PC-3 (cell line): ENCODE data around the gene RRM1. TPM values are rescaled to one million over a fixed set of nuclear protein-coding genes. Genes with fewer than 3 reads are reported as not detected.
A peak's percentile ranks its signal among the peaks of the same experiment; 100 is the strongest.
"Not testable (repeated sequence)": the region's sequence is repeated elsewhere in the genome, so short reads cannot be mapped to it uniquely, and the experiment has no call there.

Source experiments
- ATAC-seq: fragments of 200-7000 bp; cut with Tn5 transposase; 2 replicates; pipeline ENCODE4 v1.9.1; 2020; ENCODE audit warnings: mild to moderate bottlenecking, moderate library complexity
- BruUV-seq: library from RNA; stranded (reverse); fragments of 400-500 nt; replicated peaks from 2 replicates; lab custom pipeline; 2021; lab: Mats Ljungman, UMichigan
- CTCF ChIA-PET: fragments of 300-600 bp; sonication (Branson Sonifier 250); formaldehyde crosslinking; loops from one replicate; lab custom pipeline; 2022; ENCODE audit warnings: antibody characterized with exemption; lab: Charles Lee
- POLR2A ChIA-PET: fragments of 300-600 bp; sonication (Branson Sonifier 250); formaldehyde crosslinking; loops from one replicate; lab custom pipeline; 2022; ENCODE audit warnings: antibody characterized with exemption; ENCODE audit not compliant: unreplicated experiment; lab: Charles Lee
- DNase-seq: peaks from one replicate; pipeline ENCODE4 v3.0.0-alpha.2; 2015
- H2AFZ ChIP-seq: fragments of 300-600 bp; sonication (generic); 2 replicates; pipeline ENCODE4 v1.6.0; 2016; ENCODE audit warnings: antibody characterized with exemption, low read length
- H3F3A ChIP-seq: fragments of 300-600 bp; sonication (generic); one replicate; pipeline ENCODE4 v1.6.0; 2017; ENCODE audit warnings: antibody characterized with exemption, low read length, control low read depth, mild to moderate bottlenecking; ENCODE audit not compliant: unreplicated experiment
- H3K27ac ChIP-seq: fragments of 300-600 bp; sonication (generic); 2 replicates; pipeline ENCODE4 v1.5.1; 2016; ENCODE audit warnings: mild to moderate bottlenecking, low read length
- H3K27me3 ChIP-seq: fragments of 300-600 bp; sonication (generic); 2 replicates; pipeline ENCODE4 v1.6.1; 2016; ENCODE audit warnings: low read length, mixed read lengths
- H3K36me3 ChIP-seq: fragments of 300-600 bp; sonication (generic); 2 replicates; pipeline ENCODE4 v1.6.1; 2016; ENCODE audit warnings: low read depth, mixed run types, low read length, mixed read lengths
- H3K4me1 ChIP-seq: fragments of 300-600 bp; sonication (generic); 2 replicates; pipeline ENCODE4 v1.5.1; 2016; ENCODE audit warnings: low read length; ENCODE audit not compliant: insufficient read depth
- H3K4me2 ChIP-seq: fragments of 300-600 bp; sonication (generic); 2 replicates; pipeline ENCODE4 v1.6.0; 2016; ENCODE audit warnings: low read length
- H3K4me3 ChIP-seq: fragments of 300-600 bp; sonication (generic); 2 replicates; pipeline ENCODE4 v1.5.1; 2016; ENCODE audit warnings: mild to moderate bottlenecking, low read length, mixed read lengths
- H3K79me2 ChIP-seq: fragments of 300-600 bp; sonication (generic); 2 replicates; pipeline ENCODE4 v1.6.1; 2017; ENCODE audit warnings: low read length, mixed read lengths
- H3K9ac ChIP-seq: fragments of 300-600 bp; sonication (generic); 2 replicates; pipeline ENCODE4 v1.6.0; 2016; ENCODE audit warnings: mild to moderate bottlenecking, low read length
- H3K9me2 ChIP-seq: fragments of 300-600 bp; sonication (generic); replicated peaks from 2 replicates; pipeline ENCODE4 v1.6.1; 2016; ENCODE audit warnings: mixed run types, low read length, mixed read lengths
- H3K9me3 ChIP-seq: fragments of 300-600 bp; sonication (generic); 2 replicates; pipeline ENCODE4 v1.6.1; 2016; ENCODE audit warnings: low read length, mixed read lengths
- H4K20me1 ChIP-seq: fragments of 300-600 bp; sonication (generic); 2 replicates; pipeline ENCODE4 v1.6.1; 2016; ENCODE audit warnings: low read length, mixed read lengths
- EZH2 ChIP-seq: fragments of 300-600 bp; sonication (generic); IDR thresholded peaks from one replicate; pipeline ENCODE4 v1.6.1; 2017; ENCODE audit warnings: antibody characterized with exemption, mild to moderate bottlenecking, low read length; ENCODE audit not compliant: unreplicated experiment
- EZH2phosphoT487 ChIP-seq: fragments of 300-600 bp; sonication (generic); IDR thresholded peaks from 2 replicates; pipeline ENCODE4 v1.6.1; 2018; ENCODE audit warnings: mild to moderate bottlenecking, antibody characterized with exemption, low read length, borderline replicate concordance
- intact Hi-C: fragments of 100-400 bp; cut with micrococcal nuclease; formaldehyde crosslinking; loops from 2 replicates; pipeline ENCODE4 v1.9.0; 2023
- total RNA-seq: library from RNA; depleted of rRNA; stranded (reverse); fragments of >200 nt; gene quantifications from 2 replicates; pipeline ENCODE4 v1.2.3, GENCODE V29; 2014
- TF ChIP-seq, protein P1 (sequence below): fragments of 300-600 bp; sonication (generic); conservative IDR thresholded peaks from 2 replicates; pipeline ENCODE4 v1.5.1; 2017; ENCODE audit warnings: antibody characterized with exemption, low read depth, mild to moderate bottlenecking, low read length

RRM1 gene
- total RNA-seq, 1 experiment from 2014 or later = 106 TPM

GRCh38 chr11:4167758-4168157 is 73.2 kb downstream of the RRM1 start:
- no peaks in the 10 kb centered on the region for H4K20me1 ChIP-seq
- H3K27me3 ChIP-seq = no peaks in the 10 kb centered on the region
- intact Hi-C loops = no loop called here
- H3K9me2 ChIP-seq = no peaks in the 10 kb centered on the region
- no peak overlapping the region for H2AFZ ChIP-seq
- POLR2A ChIA-PET = no interaction called here
- BruUV-seq = no TSS peak
- no peaks in the 10 kb centered on the region for H3K9me3 ChIP-seq
- CTCF ChIA-PET = no interaction called here
- ATAC-seq (no peak), DNase-seq (no peak)
- no peak overlapping the region for H3K9ac ChIP-seq
- TF ChIP-seq, protein P1, sequence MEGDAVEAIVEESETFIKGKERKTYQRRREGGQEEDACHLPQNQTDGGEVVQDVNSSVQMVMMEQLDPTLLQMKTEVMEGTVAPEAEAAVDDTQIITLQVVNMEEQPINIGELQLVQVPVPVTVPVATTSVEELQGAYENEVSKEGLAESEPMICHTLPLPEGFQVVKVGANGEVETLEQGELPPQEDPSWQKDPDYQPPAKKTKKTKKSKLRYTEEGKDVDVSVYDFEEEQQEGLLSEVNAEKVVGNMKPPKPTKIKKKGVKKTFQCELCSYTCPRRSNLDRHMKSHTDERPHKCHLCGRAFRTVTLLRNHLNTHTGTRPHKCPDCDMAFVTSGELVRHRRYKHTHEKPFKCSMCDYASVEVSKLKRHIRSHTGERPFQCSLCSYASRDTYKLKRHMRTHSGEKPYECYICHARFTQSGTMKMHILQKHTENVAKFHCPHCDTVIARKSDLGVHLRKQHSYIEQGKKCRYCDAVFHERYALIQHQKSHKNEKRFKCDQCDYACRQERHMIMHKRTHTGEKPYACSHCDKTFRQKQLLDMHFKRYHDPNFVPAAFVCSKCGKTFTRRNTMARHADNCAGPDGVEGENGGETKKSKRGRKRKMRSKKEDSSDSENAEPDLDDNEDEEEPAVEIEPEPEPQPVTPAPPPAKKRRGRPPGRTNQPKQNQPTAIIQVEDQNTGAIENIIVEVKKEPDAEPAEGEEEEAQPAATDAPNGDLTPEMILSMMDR = no peak
- TF ChIP-seq EZH2 = no peak
- TF ChIP-seq EZH2phosphoT487 = no peak
- no peaks in the 10 kb centered on the region for H3K79me2 ChIP-seq
- H3K4me3 ChIP-seq = no peak overlapping the region
- no peaks in the 10 kb centered on the region for H3K4me1 ChIP-seq
- H3K36me3 ChIP-seq = no peaks in the 10 kb centered on the region
- no peak overlapping the region for H3K27ac ChIP-seq
- no peaks in the 10 kb centered on the region for H3F3A ChIP-seq
- no peak overlapping the region for H3K4me2 ChIP-seq

DNA sequence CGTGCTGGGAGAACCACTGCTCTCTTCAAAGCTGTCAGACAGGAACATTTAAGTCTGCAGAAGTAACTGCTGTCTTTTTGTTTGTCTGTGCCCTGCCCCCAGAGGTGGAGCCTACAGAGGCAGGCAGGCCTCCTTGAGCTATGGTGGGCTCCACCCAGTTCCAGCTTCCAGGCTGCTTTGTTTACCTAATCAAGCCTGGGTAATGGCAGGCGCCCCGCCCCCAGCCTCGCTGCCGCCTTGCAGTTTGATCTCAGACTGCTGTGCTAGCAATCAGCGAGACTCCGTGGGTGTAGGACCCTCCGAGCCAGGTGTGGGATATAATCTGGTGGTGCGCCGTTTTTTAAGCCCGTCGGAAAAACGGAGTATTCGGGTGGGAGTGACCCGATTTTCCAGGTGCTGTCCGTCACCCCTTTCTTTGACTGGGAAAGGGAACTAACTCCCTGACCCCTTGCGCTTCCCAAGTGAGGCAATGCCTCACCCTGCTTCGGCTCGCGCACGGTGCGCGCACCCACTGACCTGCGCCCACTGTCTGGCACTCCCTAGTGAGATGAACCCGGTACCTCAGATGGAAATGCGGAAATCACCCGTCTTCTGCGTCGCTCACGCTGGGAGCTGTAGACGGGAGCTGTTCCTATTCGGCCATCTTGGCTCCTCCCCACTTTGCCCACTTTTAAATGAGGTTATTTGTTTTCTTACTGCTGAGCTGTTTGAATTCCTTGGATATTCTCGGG is 81.2 kb downstream of the RRM1 start:
- intact Hi-C loops, H3K9ac ChIP-seq, H3F3A ChIP-seq, H3K27me3 ChIP-seq, H3K36me3 ChIP-seq, POLR2A ChIA-PET, H3K27ac ChIP-seq, H4K20me1 ChIP-seq, H3K9me2 ChIP-seq, H3K4me1 ChIP-seq, H3K9me3 ChIP-seq, H3K79me2 ChIP-seq: not testable (repeated sequence)
- Histone ChIP-seq H3K4me3 (peak overlapping the region; percentile 53), H2AFZ (peak overlapping the region; percentile 56), H3K4me2 (peak overlapping the region; percentile 81)
- CTCF ChIA-PET = interaction anchor here (1.1 kb wide), 1 partner anchor 11 kb away, joined by 3 read pairs; no protein-coding TSS in a partner anchor
- peak; percentile 13 for DNase-seq
- BruUV-seq = TSS peak; percentile 45
- peak; percentile 67 for ATAC-seq

- Histone ChIP-seq H2AFZ (no peak overlapping the region), H3K9ac (no peak overlapping the region), H3K9me3 (no peaks in the 10 kb centered on the region), H3K4me2 (no peak overlapping the region), H3K36me3 (no peaks in the 10 kb centered on the region), H4K20me1 (no peaks in the 10 kb centered on the region), H3K27me3 (no peaks in the 10 kb centered on the region), H3K9me2 (no peaks in the 10 kb centered on the region), H3F3A (no peaks in the 10 kb centered on the region), H3K27ac (no peak overlapping the region), H3K79me2 (no peaks in the 10 kb centered on the region), H3K4me1 (no peaks in the 10 kb centered on the region), H3K4me3 (no peak overlapping the region)
- no TSS peak for BruUV-seq
- TF ChIP-seq, protein P1 = no peak
- no peak for TF ChIP-seq EZH2phosphoT487
- no peak for TF ChIP-seq EZH2
- intact Hi-C loops = no loop called here
- CTCF ChIA-PET = no interaction called here
- DNase-seq (no peak), ATAC-seq (no peak)
- POLR2A ChIA-PET = no interaction called here
Measured at GRCh38 chr11:4178813-4179662, 84.4 kb downstream of the RRM1 start.
